Keratinocyte (primary cell): ENCODE data around the gene CYB561A3. TPM values are rescaled to one million over a fixed set of nuclear protein-coding genes. Genes with fewer than 3 reads are reported as not detected.
A peak's percentile ranks its signal among the peaks of the same experiment; 100 is the strongest.

Experiments
- DNase-seq: peaks from one replicate; pipeline ENCODE4 v3.0.0-alpha.2; 2011; ENCODE audit warnings: low read depth, missing footprints, low spot score
- FAIRE-seq: peaks from 2 replicates; lab custom pipeline; 2011; peaks lifted over from hg19 to GRCh38; lab: Jason Lieb, UNC
- H2AFZ ChIP-seq: 2 replicates; pipeline ENCODE4 v1.6.0; 2012; ENCODE audit warnings: low read length, control low read depth, inconsistent platforms; ENCODE audit not compliant: control insufficient read depth
- H3K27ac ChIP-seq: 2 replicates; pipeline ENCODE4 v1.5.1; 2011; ENCODE audit warnings: low read length; ENCODE audit not compliant: control insufficient read depth, insufficient read depth
- H3K27me3 ChIP-seq: 3 replicates; pipeline ENCODE4 v1.6.0; 2011; ENCODE audit warnings: low read length; ENCODE audit not compliant: control insufficient read depth, insufficient read depth; ENCODE audit errors: extremely low read depth
- H3K36me3 ChIP-seq, 2 experiments: 2 replicates in 1 of 2; 3 replicates in 1 of 2; pipeline ENCODE4 v1.5.1; 2011; ENCODE audit warnings: low read length in 2 of 2, mild to moderate bottlenecking in 1 of 2; ENCODE audit not compliant: control insufficient read depth in 2 of 2, insufficient read depth in 2 of 2; ENCODE audit errors: extremely low read depth in 1 of 2
- H3K4me1 ChIP-seq: 3 replicates; pipeline ENCODE4 v1.5.1; 2011; ENCODE audit warnings: low read length; ENCODE audit not compliant: control insufficient read depth, insufficient read depth; ENCODE audit errors: extremely low read depth
- H3K4me2 ChIP-seq: 3 replicates; pipeline ENCODE4 v1.6.0; 2011; ENCODE audit warnings: low read depth, low read length; ENCODE audit not compliant: control insufficient read depth, insufficient read depth; ENCODE audit errors: extremely low read depth
- H3K4me3 ChIP-seq, 3 experiments: fragments of 200-600 bp in 1 of 3; sonication (generic) in 1 of 3; 2 replicates in 2 of 3; 3 replicates in 1 of 3; pipeline ENCODE4 v1.5.1; 2011 to 2016; ENCODE audit warnings: low read length in 3 of 3, mild to moderate bottlenecking in 3 of 3, control low read depth in 2 of 3, inconsistent platforms in 1 of 3, low read depth in 1 of 3, mixed read lengths in 1 of 3, mixed run types in 1 of 3, moderate library complexity in 1 of 3; ENCODE audit not compliant: control insufficient read depth in 2 of 3, insufficient read depth in 2 of 3; ENCODE audit errors: extremely low read depth in 1 of 3
- H3K79me2 ChIP-seq: 2 replicates; pipeline ENCODE4 v1.6.0; 2012; ENCODE audit warnings: low read length; ENCODE audit not compliant: control insufficient read depth, insufficient read depth
- H3K9ac ChIP-seq: 3 replicates; pipeline ENCODE4 v1.6.0; 2011; ENCODE audit warnings: low read length; ENCODE audit not compliant: control insufficient read depth, insufficient read depth; ENCODE audit errors: extremely low read depth
- H3K9me1 ChIP-seq: 3 replicates; pipeline ENCODE4 v1.6.0; 2011; ENCODE audit warnings: low read length; ENCODE audit not compliant: control insufficient read depth, insufficient read depth; ENCODE audit errors: extremely low read depth
- H3K9me3 ChIP-seq: 2 replicates; pipeline ENCODE4 v1.5.1; 2012; ENCODE audit warnings: low read depth, low read length; ENCODE audit not compliant: control insufficient read depth
- H4K20me1 ChIP-seq: 3 replicates; pipeline ENCODE4 v1.6.0; 2011; ENCODE audit warnings: low read length; ENCODE audit not compliant: control insufficient read depth, insufficient read depth; ENCODE audit errors: extremely low read depth
- EZH2 ChIP-seq: IDR thresholded peaks from one replicate; pipeline ENCODE4 v1.6.1; 2012; ENCODE audit warnings: inconsistent platforms, mild to moderate bottlenecking, low read length, moderate library complexity
- dilution Hi-C: fragments of 300-500 bp; cut with MboI; formaldehyde crosslinking; loops from one replicate; pipeline ENCODE4 v1.7.0; 2020; ENCODE audit warnings: low sequenced_read_pairs; ENCODE audit not compliant: extremely low pct_ligation_motif_present
- polyA plus RNA-seq, 5 experiments: library from polyadenylated mRNA; depleted of rRNA in 3 of 5; stranded (reverse) in 3 of 5; stranded (forward) in 1 of 5; unstranded in 1 of 5; fragments of >200 nt; gene quantifications; 1 replicate in 1 of 5; 2 replicates in 3 of 5; 3 replicates in 1 of 5; pipeline versions ENCODE4 v1.2.1 to v1.2.3, GENCODE V29; 2011 to 2012; ENCODE audit warnings: missing spikeins in 2 of 5, low read depth in 1 of 5, low replicate concordance in 1 of 5
- TF ChIP-seq, protein P1 (sequence below), 3 experiments: IDR thresholded peaks in 1 of 3; conservative IDR thresholded peaks in 1 of 3; optimal IDR thresholded peaks in 1 of 3; 2 replicates in 2 of 3; 3 replicates in 1 of 3; pipeline versions ENCODE3 to v1.5.1; 2011; ENCODE audit warnings: low read length in 3 of 3, mild to moderate bottlenecking in 3 of 3, moderate library complexity in 2 of 3, control low read depth in 1 of 3, inconsistent platforms in 1 of 3; ENCODE audit not compliant: insufficient read depth in 2 of 3; ENCODE audit errors: extremely low read depth in 1 of 3

Gene CYB561A3
- polyA plus RNA-seq, 1 donor (not counting 4 experiments of a cell fraction or from before 2014, with no cell fraction given) = 42.3 TPM

DNA sequence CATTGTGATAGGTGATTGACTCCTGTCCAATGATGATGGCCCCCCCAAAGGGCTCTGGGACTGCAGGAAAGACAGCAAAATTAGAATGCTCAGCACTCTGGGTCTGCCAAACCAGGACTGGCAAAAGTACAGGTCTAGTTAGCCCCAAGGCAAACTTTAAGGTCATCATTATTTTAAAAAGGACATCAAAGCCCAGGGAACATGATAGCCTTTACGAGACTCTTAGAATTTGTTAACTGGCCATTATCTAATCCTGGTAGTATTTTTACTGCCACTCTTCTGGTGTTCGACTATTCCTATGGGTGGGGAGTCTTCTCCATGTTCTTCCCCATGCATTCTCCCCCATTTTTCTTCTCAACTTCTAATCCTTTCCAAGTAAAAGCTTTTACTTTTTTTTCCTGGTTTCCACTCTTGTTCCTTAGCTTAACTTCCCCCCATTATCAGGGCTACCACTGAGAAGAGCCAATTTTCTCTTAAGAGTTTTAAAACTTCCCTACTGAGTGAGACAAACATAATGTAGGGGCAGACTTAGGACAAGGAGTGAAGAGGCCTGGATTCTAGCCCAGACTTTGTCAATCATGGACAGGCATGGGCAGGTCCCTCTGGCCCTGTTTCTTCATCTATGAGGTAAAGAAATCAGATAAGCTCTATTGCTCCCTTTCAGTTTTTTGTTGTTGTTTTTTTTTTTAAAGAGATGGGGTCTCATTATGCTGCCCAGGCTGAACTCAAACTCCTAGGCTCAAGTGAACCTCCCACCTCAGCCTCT, 35.9 kb downstream of the CYB561A3 start:
- DNase-seq (no peak), FAIRE-seq (peak; percentile 59)
- H3K4me2 ChIP-seq = no peak overlapping the region
- H3K79me2 ChIP-seq = peaks cover 49% of the 10 kb centered on the region
- dilution Hi-C loops = no loop called here
- no peak overlapping the region for H3K4me3 ChIP-seq
- no peak for TF ChIP-seq EZH2
- TF ChIP-seq, protein P1, sequence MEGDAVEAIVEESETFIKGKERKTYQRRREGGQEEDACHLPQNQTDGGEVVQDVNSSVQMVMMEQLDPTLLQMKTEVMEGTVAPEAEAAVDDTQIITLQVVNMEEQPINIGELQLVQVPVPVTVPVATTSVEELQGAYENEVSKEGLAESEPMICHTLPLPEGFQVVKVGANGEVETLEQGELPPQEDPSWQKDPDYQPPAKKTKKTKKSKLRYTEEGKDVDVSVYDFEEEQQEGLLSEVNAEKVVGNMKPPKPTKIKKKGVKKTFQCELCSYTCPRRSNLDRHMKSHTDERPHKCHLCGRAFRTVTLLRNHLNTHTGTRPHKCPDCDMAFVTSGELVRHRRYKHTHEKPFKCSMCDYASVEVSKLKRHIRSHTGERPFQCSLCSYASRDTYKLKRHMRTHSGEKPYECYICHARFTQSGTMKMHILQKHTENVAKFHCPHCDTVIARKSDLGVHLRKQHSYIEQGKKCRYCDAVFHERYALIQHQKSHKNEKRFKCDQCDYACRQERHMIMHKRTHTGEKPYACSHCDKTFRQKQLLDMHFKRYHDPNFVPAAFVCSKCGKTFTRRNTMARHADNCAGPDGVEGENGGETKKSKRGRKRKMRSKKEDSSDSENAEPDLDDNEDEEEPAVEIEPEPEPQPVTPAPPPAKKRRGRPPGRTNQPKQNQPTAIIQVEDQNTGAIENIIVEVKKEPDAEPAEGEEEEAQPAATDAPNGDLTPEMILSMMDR (optimal IDR thresholded peaks at IDR 0.05 in 1 of 3, IDR thresholded peaks at IDR 0.05 in 1 of 3, conservative IDR thresholded peaks at IDR 0.05 in 1 of 3; ENCODE audit: extremely low read depth in 1 of 3, insufficient read depth in 2 of 3, low read length in 3 of 3) = no peak
- peaks cover 4% of the 10 kb centered on the region for H3K9me1 ChIP-seq
- H4K20me1 ChIP-seq = peaks cover 5% of the 10 kb centered on the region
- no peaks in the 10 kb centered on the region for H3K27me3 ChIP-seq
- H3K4me1 ChIP-seq = peaks cover 23% of the 10 kb centered on the region
- H3K36me3 ChIP-seq = peaks cover 39 to 61% of the 10 kb centered on the region in 2 experiments
- no peak overlapping the region for H3K27ac ChIP-seq
- peak overlapping the region; percentile 19 for H3K9ac ChIP-seq
- no peak overlapping the region for H2AFZ ChIP-seq
- no peaks in the 10 kb centered on the region for H3K9me3 ChIP-seq

DNA sequence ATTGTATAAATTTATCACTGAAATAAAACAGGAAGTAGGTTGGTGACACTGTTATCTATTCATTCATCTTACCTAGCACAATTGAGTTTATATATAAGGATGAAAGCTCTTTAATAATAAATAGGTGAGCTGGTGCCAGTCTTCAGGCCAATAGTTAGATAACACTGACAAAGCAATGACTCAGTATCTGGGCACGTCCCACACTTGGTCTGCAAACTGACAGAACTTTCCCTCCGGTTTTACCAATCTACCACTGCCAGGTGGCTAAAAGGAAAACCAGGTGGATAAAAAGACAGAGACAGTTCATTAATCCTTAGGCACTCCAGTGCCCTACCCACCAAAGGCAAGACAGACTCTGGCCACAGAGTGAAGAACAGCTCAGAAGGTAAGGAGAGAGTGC, 46.4 kb downstream of the CYB561A3 start:
- H4K20me1 ChIP-seq = no peaks in the 10 kb centered on the region
- peak; percentile 26 for FAIRE-seq

More for the DNA sequence above, 46.4 kb downstream of the CYB561A3 start:
- dilution Hi-C loops = no loop called here
- TF ChIP-seq, protein P1 (optimal IDR thresholded peaks at IDR 0.05 in 1 of 3, IDR thresholded peaks at IDR 0.05 in 1 of 3, conservative IDR thresholded peaks at IDR 0.05 in 1 of 3; ENCODE audit: extremely low read depth in 1 of 3, insufficient read depth in 2 of 3, low read length in 3 of 3) = no peak
- TF ChIP-seq EZH2 = no peak
- Histone ChIP-seq H3K9me3 (no peaks in the 10 kb centered on the region), H3K4me1 (peaks cover 4% of the 10 kb centered on the region), H3K79me2 (no peaks in the 10 kb centered on the region), H3K4me3 (no peak overlapping the region), H3K36me3 (peaks cover 42 to 50% of the 10 kb centered on the region in 2 experiments), H3K27me3 (no peaks in the 10 kb centered on the region), H3K9ac (no peak overlapping the region), H3K9me1 (no peaks in the 10 kb centered on the region), H3K4me2 (no peak overlapping the region), H2AFZ (no peak overlapping the region), H3K27ac (no peak overlapping the region)
- no peak for DNase-seq
